Cardiac fibroblast (primary cell): ENCODE results near the gene RAB7A.

Experiments used
- DNase-seq, 2 donors: peaks; one replicate each; pipeline versions ENCODE4 v3.0.0 to v3.0.0-alpha.2; 2010; ENCODE audit warnings: low read depth in 2 of 2
- H3K4me3 ChIP-seq, 2 donors: replicated peaks in 1 of 2; 1 replicate in 1 of 2; 2 replicates in 1 of 2; pipeline ENCODE4 v1.5.1; 2011; ENCODE audit warnings: low read depth in 2 of 2, low read length in 2 of 2, mild to moderate bottlenecking in 2 of 2, moderate library complexity in 1 of 2
- TF ChIP-seq, protein P1 (sequence below): IDR thresholded peaks from one replicate; pipeline ENCODE4 v1.5.1; 2011; ENCODE audit warnings: low read depth, mild to moderate bottlenecking, low read length, inconsistent platforms

RAB7A gene

DNA sequence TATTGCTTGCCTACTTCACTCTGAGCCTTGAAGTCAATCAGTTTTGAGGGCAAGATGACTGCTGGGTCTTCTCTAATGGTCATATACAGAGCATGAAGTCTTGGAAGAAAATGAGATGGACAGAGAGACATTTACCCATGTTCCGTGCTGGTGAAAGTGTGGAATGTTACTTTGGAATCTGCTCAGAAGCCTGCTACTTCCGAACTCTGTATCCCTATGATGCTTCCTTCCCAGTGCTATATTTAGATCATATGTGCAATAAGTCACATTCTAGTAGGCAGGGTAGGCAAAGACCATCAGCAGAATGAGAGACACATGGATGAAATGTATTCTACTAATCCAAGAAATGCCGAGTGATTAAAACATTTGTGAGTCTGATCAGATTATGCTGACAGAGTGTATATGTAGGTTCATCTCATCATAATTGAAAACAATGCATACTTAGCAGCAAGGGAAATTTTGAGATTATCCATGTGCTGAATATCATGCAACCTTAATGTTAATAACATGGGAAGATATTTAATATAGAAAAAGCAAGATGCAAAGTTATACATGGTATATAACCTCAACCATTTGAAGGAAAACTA is 60.5 kb downstream of the RAB7A start:
- peak; percentile 31 to 42 for DNase-seq
- H3K4me3 ChIP-seq = no peak overlapping the region
- TF ChIP-seq, protein P1, sequence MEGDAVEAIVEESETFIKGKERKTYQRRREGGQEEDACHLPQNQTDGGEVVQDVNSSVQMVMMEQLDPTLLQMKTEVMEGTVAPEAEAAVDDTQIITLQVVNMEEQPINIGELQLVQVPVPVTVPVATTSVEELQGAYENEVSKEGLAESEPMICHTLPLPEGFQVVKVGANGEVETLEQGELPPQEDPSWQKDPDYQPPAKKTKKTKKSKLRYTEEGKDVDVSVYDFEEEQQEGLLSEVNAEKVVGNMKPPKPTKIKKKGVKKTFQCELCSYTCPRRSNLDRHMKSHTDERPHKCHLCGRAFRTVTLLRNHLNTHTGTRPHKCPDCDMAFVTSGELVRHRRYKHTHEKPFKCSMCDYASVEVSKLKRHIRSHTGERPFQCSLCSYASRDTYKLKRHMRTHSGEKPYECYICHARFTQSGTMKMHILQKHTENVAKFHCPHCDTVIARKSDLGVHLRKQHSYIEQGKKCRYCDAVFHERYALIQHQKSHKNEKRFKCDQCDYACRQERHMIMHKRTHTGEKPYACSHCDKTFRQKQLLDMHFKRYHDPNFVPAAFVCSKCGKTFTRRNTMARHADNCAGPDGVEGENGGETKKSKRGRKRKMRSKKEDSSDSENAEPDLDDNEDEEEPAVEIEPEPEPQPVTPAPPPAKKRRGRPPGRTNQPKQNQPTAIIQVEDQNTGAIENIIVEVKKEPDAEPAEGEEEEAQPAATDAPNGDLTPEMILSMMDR = no peak

DNA sequence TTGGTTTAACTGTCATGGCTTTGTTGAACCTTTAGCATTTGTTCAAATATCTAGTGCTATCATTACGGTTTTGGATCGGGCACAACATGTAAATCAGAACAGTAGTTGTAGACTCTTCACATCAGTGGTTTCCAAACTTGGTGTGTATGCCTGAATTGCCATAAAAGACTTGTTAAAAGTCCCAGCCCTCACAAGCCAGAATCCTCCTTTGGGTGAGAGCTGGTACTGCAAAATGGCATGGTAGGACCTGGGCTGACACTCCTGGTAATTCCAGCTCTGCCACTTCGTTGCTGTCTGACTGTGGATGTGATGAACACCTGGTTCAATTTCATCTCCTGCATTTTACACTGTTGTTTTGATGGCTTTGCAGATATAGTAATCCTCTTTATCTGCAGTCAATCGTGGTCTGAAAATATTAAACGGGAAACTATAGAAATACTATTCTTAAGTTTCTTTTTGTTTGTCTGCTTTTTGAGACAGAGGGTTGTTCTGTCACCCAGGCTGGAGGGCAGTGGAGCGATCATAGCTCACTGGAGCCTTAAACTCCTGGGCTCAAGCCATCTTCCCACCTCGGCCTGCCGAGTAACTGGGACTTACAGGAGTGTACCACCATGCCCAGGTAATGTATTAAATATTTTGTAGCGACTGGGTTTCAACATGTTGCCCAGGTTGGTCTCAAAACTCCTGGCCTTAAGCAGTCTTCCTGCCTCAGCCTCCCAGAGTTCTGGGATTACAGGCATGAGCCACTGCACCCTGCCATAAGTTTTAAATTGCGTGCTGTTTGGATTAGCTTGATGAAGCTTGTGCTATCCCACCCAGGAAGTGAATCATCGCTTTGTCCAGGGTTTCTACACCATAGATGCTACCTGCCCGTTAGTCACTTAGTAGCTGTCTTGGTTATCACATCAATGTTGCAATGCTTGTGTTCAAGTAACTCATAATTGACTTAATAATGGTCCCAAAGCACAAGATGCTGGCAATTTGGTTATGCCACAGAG is 61.6 kb downstream of the RAB7A start:
- TF ChIP-seq, protein P1 = peak; percentile 35
- H3K4me3 ChIP-seq = no peak overlapping the region
- DNase-seq = peak; percentile 48 to 91

DNA sequence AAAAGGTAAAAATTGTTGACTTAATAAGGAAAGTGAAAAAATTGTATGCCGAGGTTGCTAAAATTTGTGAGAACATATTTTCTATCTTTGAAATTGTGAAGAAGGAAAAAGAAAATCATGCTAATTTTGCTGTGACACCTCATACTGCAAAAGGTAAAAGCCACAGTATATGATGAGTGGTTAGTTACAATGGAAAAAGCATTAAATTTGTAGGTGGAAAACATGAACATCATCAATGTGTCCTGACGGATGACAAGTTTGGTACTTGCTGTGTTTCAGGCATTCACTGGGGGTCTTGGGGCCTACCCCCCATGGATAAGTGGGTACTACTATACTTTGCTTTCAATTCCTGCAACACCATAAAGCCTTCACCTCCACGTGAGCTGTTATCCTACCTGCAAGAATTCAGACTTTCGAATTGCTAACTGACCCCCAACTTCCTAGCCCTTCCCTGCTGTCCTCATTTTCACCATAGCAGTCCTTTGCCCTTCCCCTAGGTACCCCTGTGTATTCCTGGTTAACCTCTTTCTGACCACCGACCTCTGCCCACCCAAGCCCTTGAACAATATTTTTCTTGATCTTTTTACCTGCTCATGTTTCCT is 62.4 kb downstream of the RAB7A start:
- TF ChIP-seq, protein P1 = no peak
- no peak for DNase-seq

DNA sequence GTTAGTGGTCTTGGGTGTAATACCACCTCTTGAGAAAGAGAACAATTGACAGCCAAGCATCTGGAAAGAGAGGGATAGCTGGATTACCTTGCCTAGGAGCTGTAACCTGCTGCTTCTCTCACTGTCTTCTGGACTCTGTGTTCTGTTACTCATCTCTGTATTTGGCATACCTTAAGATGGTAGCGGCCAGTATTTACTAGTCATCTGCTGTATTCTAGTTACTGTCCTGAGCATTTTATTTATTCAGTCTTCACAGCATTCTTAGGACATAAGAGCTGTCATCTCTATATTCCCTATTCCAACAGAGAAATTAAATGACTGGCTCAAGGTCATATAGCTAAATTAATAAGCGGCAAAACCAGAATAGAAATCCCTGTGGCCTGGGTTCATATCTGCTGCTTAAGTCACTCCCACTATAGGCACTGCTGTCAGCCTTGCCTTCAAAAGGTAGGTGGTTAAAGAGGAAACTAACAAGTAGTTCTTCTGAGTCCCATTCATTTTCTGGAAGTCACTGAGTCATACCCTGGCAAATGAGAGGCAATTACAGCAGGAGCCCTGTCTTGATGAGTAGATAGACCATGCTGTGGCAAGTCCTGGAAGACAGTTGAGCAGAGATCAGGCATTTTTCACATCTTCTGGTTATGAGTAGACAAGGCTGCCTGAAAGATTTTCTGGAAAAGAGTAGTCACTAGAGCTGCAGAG is 68.2 kb downstream of the RAB7A start:
- DNase-seq = peak; percentile 60 to 83
- TF ChIP-seq, protein P1 = no peak
- H3K4me3 ChIP-seq = no peak overlapping the region

More for the DNA sequence above, 62.4 kb downstream of the RAB7A start:
- H3K4me3 ChIP-seq = no peak overlapping the region

DNA sequence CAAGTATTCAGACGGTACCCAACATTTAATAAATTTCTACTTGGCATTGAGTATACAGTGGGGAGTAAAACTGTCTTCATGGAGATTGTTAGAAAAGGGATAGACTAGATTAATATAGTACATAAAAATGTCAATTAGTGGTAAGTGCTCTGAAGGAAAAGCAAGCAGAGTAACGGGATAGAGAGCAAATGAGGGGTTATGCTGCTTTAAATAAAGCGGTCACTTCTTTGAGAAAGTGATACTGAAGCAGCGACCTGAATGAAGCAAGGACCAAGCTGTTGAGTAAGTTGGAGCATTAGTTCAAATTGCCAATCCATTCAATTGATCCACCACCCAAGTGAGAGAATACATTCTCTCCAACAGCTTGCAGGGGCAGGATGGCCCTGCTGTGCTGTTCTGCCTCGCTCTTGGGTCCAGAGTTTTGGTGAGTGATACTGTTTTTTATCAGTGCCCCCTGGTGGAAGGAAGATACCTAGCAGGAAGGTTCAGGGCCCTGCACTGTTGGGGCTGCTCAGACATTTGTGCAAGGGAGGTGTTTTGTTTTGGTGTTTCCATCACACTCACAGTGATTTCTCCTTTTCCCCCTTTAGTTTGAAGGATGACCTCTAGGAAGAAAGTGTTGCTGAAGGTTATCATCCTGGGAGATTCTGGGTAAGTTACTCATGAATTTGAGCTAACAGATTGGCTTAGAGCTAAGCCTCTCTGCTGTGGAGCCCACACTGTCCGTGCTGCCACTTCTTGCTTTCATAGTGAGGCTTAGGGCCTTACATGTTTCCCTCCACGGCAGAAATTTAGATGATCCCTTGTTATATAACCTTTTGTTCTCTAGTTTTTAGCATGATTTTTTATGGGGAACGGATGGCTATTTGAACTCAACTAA is 69.0 kb downstream of the RAB7A start:
- H3K4me3 ChIP-seq = no peak overlapping the region
- DNase-seq = peak; percentile 72 to 74
- TF ChIP-seq, protein P1 = peak; percentile 67
